OCI-LY1 (cell line): ENCODE data around the gene AGAP1.

Source experiments
- H2AFZ ChIP-seq: fragments of 200-600 bp; sonication (generic), shearing (Covaris generic); 2 replicates; pipeline ENCODE4 v1.6.0; 2014; ENCODE audit warnings: antibody characterized with exemption, mild to moderate bottlenecking, low read length
- H3F3A ChIP-seq: fragments of 200-600 bp; sonication (generic), shearing (Covaris generic); 2 replicates; pipeline ENCODE4 v1.6.0; 2014; ENCODE audit warnings: mild to moderate bottlenecking, antibody characterized with exemption, low read length, moderate library complexity; ENCODE audit not compliant: insufficient read depth
- H3K27ac ChIP-seq: fragments of 200-600 bp; sonication (generic); 2 replicates; pipeline ENCODE4 v1.5.1; 2014; ENCODE audit warnings: low read length, mixed run types, mild to moderate bottlenecking, low read depth; ENCODE audit not compliant: poor library complexity, severe bottlenecking
- H3K27me3 ChIP-seq: fragments of 200-600 bp; sonication (generic); 2 replicates; pipeline ENCODE4 v1.6.0; 2014; ENCODE audit warnings: antibody characterized with exemption, mild to moderate bottlenecking, low read length, moderate library complexity; ENCODE audit not compliant: insufficient read depth
- H3K36me3 ChIP-seq: fragments of 200-600 bp; sonication (generic); 2 replicates; pipeline ENCODE4 v1.6.1; 2014; ENCODE audit warnings: mild to moderate bottlenecking, antibody characterized with exemption, low read length, moderate library complexity, mixed read lengths; ENCODE audit not compliant: insufficient read depth
- H3K4me1 ChIP-seq: fragments of 200-600 bp; sonication (generic); 2 replicates; pipeline ENCODE4 v1.5.1; 2014; ENCODE audit warnings: mild to moderate bottlenecking, low read length, moderate library complexity; ENCODE audit not compliant: insufficient read depth, severe bottlenecking
- H3K4me2 ChIP-seq: fragments of 200-600 bp; sonication (generic), shearing (Covaris generic); 2 replicates; pipeline ENCODE4 v1.6.1; 2014; ENCODE audit warnings: low read length
- H3K4me3 ChIP-seq: fragments of 200-600 bp; sonication (generic); 2 replicates; pipeline ENCODE4 v1.5.1; 2014; ENCODE audit warnings: low read length, low read depth, mild to moderate bottlenecking, mixed read lengths; ENCODE audit not compliant: poor library complexity, severe bottlenecking
- H3K79me2 ChIP-seq: fragments of 200-600 bp; shearing (Covaris generic); 2 replicates; pipeline ENCODE4 v1.6.1; 2016; ENCODE audit warnings: mixed run types, low read length, mixed read lengths; ENCODE audit not compliant: insufficient read depth
- H3K9ac ChIP-seq: fragments of 200-600 bp; sonication (generic), shearing (Covaris generic); 2 replicates; pipeline ENCODE4 v1.6.1; 2014; ENCODE audit warnings: mild to moderate bottlenecking, low read length, mixed read lengths
- H3K9me2 ChIP-seq: fragments of 200-600 bp; sonication (generic), shearing (Covaris generic); 2 replicates; pipeline ENCODE4 v1.6.1; 2014; ENCODE audit warnings: low read depth, mild to moderate bottlenecking, low read length, mixed read lengths
- H3K9me3 ChIP-seq: fragments of 200-600 bp; shearing (Covaris generic); 2 replicates; pipeline ENCODE4 v1.6.1; 2014; ENCODE audit warnings: low read length, mixed read lengths
- H4K20me1 ChIP-seq: fragments of 200-600 bp; sonication (generic), shearing (Covaris generic); 2 replicates; pipeline ENCODE4 v1.6.0; 2016; ENCODE audit warnings: mild to moderate bottlenecking, low read length; ENCODE audit not compliant: insufficient read depth
- EZH2 ChIP-seq: fragments of 200-600 bp; sonication (generic), shearing (Covaris generic); IDR thresholded peaks from 2 replicates; pipeline ENCODE4 v1.8.0; 2017; ENCODE audit warnings: borderline replicate concordance, mixed run types, mild to moderate bottlenecking, antibody characterized with exemption, low read length, moderate library complexity, mixed read lengths
- TF ChIP-seq, protein P1 (sequence below): fragments of 200-600 bp; sonication (generic), shearing (Covaris generic); IDR thresholded peaks from 2 replicates; pipeline ENCODE4 v1.5.1; 2017; ENCODE audit warnings: mild to moderate bottlenecking, antibody characterized with exemption, low read length, moderate library complexity, mixed read lengths

Gene AGAP1

DNA sequence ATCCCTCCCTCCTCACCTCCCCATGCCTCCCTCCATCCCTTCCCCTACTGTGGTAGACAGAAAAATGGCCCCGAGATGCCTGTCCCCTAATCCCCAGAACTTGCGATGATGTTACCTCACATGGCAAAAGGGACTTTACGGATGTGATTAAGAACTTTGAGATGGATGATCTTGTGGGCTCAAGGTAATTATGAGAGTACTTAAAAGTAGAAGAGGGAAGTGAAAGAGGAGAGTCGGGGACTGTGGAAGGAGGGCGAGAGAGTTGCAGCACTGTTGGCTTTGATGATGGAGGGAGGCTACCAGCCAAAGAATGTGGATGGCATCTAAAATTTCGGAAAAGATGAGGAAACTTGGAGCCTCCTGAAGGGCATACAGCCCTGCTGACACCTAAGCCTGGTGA, 66.5 kb downstream of the AGAP1 start:
- H3K9me2 ChIP-seq = no peaks in the 10 kb centered on the region
- H3K4me2 ChIP-seq = no peak overlapping the region
- H3F3A ChIP-seq = no peaks in the 10 kb centered on the region
- H3K36me3 ChIP-seq = no peaks in the 10 kb centered on the region
- H4K20me1 ChIP-seq = no peaks in the 10 kb centered on the region
- H2AFZ ChIP-seq = no peak overlapping the region
- H3K79me2 ChIP-seq = no peaks in the 10 kb centered on the region
- no peak overlapping the region for H3K4me3 ChIP-seq
- no peaks in the 10 kb centered on the region for H3K4me1 ChIP-seq
- H3K9me3 ChIP-seq = no peaks in the 10 kb centered on the region
- no peak overlapping the region for H3K27ac ChIP-seq
- TF ChIP-seq, protein P1, sequence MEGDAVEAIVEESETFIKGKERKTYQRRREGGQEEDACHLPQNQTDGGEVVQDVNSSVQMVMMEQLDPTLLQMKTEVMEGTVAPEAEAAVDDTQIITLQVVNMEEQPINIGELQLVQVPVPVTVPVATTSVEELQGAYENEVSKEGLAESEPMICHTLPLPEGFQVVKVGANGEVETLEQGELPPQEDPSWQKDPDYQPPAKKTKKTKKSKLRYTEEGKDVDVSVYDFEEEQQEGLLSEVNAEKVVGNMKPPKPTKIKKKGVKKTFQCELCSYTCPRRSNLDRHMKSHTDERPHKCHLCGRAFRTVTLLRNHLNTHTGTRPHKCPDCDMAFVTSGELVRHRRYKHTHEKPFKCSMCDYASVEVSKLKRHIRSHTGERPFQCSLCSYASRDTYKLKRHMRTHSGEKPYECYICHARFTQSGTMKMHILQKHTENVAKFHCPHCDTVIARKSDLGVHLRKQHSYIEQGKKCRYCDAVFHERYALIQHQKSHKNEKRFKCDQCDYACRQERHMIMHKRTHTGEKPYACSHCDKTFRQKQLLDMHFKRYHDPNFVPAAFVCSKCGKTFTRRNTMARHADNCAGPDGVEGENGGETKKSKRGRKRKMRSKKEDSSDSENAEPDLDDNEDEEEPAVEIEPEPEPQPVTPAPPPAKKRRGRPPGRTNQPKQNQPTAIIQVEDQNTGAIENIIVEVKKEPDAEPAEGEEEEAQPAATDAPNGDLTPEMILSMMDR = no peak
- no peak for TF ChIP-seq EZH2
- H3K27me3 ChIP-seq = no peaks in the 10 kb centered on the region; the same call in 1 of the 2 replicates
- H3K9ac ChIP-seq = no peak overlapping the region

DNA sequence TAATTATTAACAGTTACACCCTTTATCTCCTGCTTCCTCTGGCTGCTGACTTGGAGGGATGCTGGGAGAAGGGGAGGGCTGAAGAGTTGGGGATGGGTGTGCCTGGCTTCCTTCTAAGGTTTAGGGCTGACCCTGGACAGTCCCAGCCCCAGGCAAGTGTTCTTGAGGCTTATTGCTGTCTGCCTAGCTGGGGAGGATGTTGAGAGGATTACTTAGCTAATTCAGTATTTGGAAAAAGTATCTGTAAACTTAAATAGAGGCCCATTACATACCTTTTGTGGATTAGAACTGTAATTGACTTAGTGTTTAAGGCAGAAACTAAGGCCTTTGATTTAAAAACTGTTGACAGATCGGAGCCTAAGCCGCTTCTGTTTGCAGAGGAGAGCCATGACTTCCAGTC, 67.6 kb downstream of the AGAP1 start:
- Histone ChIP-seq H3K4me3 (no peak overlapping the region), H2AFZ (no peak overlapping the region), H3K36me3 (no peaks in the 10 kb centered on the region), H3K9ac (no peak overlapping the region), H3K4me2 (no peak overlapping the region), H3K9me3 (no peaks in the 10 kb centered on the region), H4K20me1 (no peaks in the 10 kb centered on the region), H3F3A (no peaks in the 10 kb centered on the region), H3K9me2 (no peaks in the 10 kb centered on the region), H3K27me3 (no peaks in the 10 kb centered on the region; the same call in 1 of the 2 replicates), H3K27ac (no peak overlapping the region), H3K4me1 (no peaks in the 10 kb centered on the region), H3K79me2 (no peaks in the 10 kb centered on the region)
- TF ChIP-seq EZH2 = no peak
- TF ChIP-seq, protein P1 = no peak

DNA sequence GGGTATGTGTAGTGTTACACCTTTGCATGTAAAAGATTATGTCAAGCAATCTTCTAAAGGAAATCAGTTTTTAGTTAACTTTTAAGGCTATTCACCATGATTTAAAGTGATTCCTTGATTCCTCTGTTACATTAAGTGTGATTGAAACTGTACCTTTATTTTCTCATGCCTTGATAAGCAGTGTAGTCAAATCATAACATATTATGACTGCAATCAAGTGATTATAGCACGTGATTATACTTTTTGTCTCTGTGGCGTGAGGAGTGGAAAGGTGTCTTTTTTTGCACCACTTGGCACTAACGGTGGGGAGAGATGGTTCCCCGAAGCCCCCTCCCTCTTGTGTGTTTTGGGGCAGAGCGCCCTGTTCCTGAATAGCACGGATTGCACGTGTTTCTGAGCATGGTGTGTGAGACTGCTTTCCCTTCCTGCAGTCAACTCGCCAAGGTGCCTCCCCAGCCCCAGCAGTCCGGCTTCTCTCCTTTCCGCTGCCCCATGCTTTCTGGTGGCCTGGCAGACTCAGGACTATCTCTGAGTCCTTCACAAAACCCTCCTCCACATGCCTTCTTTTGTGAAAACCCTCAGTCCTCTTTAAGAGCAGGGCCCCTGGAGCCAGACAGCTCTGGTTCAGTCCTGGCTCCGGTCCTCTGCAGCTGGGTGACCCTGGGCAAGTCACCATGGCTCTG, 68.4 kb downstream of the AGAP1 start:
- Histone ChIP-seq H3K9me3 (no peaks in the 10 kb centered on the region), H3K4me2 (no peak overlapping the region), H3K27ac (no peak overlapping the region), H2AFZ (no peak overlapping the region), H3K4me1 (no peaks in the 10 kb centered on the region), H3K36me3 (no peaks in the 10 kb centered on the region), H3K9me2 (no peaks in the 10 kb centered on the region), H4K20me1 (no peaks in the 10 kb centered on the region), H3K79me2 (no peaks in the 10 kb centered on the region), H3K27me3 (no peaks in the 10 kb centered on the region; the same call in 1 of the 2 replicates), H3K9ac (no peak overlapping the region), H3K4me3 (no peak overlapping the region), H3F3A (no peaks in the 10 kb centered on the region)
- TF ChIP-seq, protein P1 = no peak
- TF ChIP-seq EZH2 = no peak
